SK-N-SH (cell line): Measurements from ENCODE around the gene LRFN4. TPM values are rescaled to one million over a fixed set of nuclear protein-coding genes. Genes with fewer than 3 reads are reported as not detected.

Experiments used
- CTCF ChIA-PET: fragments of 300-600, 350-600 bp; formaldehyde crosslinking; extraction: SDS; loops from one replicate; lab custom pipeline; 2021; lab: Yijun Ruan, JAX
- POLR2A ChIA-PET: fragments of 350-600 bp; sonication (Branson Sonifier 250); formaldehyde crosslinking; extraction: SDS; loops from one replicate; lab custom pipeline; 2020; ENCODE audit warnings: antibody characterized with exemption, inconsistent platforms; lab: Yijun Ruan, JAX
- DNase-seq: peaks from one replicate; pipeline ENCODE4 v3.0.0; 2012
- H2AFZ ChIP-seq: fragments of 200-600 bp; sonication (generic); 2 replicates; pipeline ENCODE4 v1.8.1; 2016; ENCODE audit warnings: antibody characterized with exemption, mild to moderate bottlenecking, low read depth
- H3F3A ChIP-seq: fragments of 200-600 bp; sonication (generic); replicated peaks from 2 replicates; pipeline ENCODE3; 2016; ENCODE audit warnings: antibody characterized with exemption, mild to moderate bottlenecking; ENCODE audit not compliant: insufficient read depth
- H3K27ac ChIP-seq, 2 experiments: fragments of 200-500 bp in 1 of 2; fragments of 200-600 bp in 1 of 2; sonication (Bioruptor generic) in 1 of 2; sonication (generic), shearing (Covaris generic) in 1 of 2; 2 replicates each; pipeline versions ENCODE4 v1.5.1 to v1.6.1; 2014 to 2016; ENCODE audit warnings: low read depth in 2 of 2, inconsistent platforms in 1 of 2, low read length in 1 of 2, mild to moderate bottlenecking in 1 of 2, mixed read lengths in 1 of 2
- H3K27me3 ChIP-seq: fragments of 200-600 bp; sonication (generic), shearing (Covaris generic); 2 replicates; pipeline ENCODE4 v1.6.1; 2016; ENCODE audit warnings: mixed run types; ENCODE audit not compliant: insufficient read depth
- H3K36me3 ChIP-seq, 2 experiments: fragments of 200-500 bp in 1 of 2; fragments of 200-600 bp in 1 of 2; sonication (Bioruptor generic) in 1 of 2; sonication (generic) in 1 of 2; replicated peaks in 1 of 2; 2 replicates each; pipeline versions ENCODE3 to v1.5.1; 2014 to 2016; ENCODE audit warnings: low read length in 1 of 2, mild to moderate bottlenecking in 1 of 2; ENCODE audit not compliant: insufficient read depth in 2 of 2, control insufficient read depth in 1 of 2
- H3K4me1 ChIP-seq, 2 experiments: fragments of 200-500 bp in 1 of 2; fragments of 200-600 bp in 1 of 2; sonication (Bioruptor generic) in 1 of 2; sonication (generic), shearing (Covaris generic) in 1 of 2; 2 replicates each; pipeline versions ENCODE4 v1.5.1 to v1.6.1; 2014 to 2016; ENCODE audit warnings: low read depth in 1 of 2, low read length in 1 of 2, mixed run types in 1 of 2; ENCODE audit not compliant: insufficient read depth in 2 of 2, control insufficient read depth in 1 of 2
- H3K4me2 ChIP-seq: fragments of 200-600 bp; sonication (generic), shearing (Covaris generic); 2 replicates; pipeline ENCODE4 v1.6.1; 2017; ENCODE audit warnings: mixed run types
- H3K4me3 ChIP-seq, 2 experiments: fragments of 200-500 bp in 1 of 2; fragments of 200-600 bp in 1 of 2; sonication (Bioruptor generic) in 1 of 2; sonication (generic), shearing (Covaris generic) in 1 of 2; 2 replicates each; pipeline versions ENCODE4 v1.5.1 to v1.8.1; 2014 to 2016; ENCODE audit warnings: low read depth in 2 of 2, inconsistent platforms in 1 of 2, low read length in 1 of 2, mild to moderate bottlenecking in 1 of 2, mixed read lengths in 1 of 2, moderate library complexity in 1 of 2
- H3K79me2 ChIP-seq: fragments of 200-600 bp; sonication (generic); 2 replicates; pipeline ENCODE4 v1.8.1; 2017; ENCODE audit warnings: mild to moderate bottlenecking; ENCODE audit not compliant: insufficient read depth
- H3K9ac ChIP-seq: fragments of 200-600 bp; sonication (generic); 2 replicates; pipeline ENCODE4 v1.6.1; 2017; ENCODE audit warnings: mixed run types
- H3K9me2 ChIP-seq: fragments of 200-600 bp; sonication (generic); 2 replicates; pipeline ENCODE4 v1.6.1; 2017; ENCODE audit warnings: mixed run types
- H3K9me3 ChIP-seq: fragments of 200-600 bp; sonication (generic); 2 replicates; pipeline ENCODE4 v1.6.1; 2017; ENCODE audit warnings: mixed run types, mild to moderate bottlenecking, moderate library complexity
- H4K20me1 ChIP-seq: fragments of 200-600 bp; sonication (generic); 2 replicates; pipeline ENCODE4 v1.6.1; 2017; ENCODE audit warnings: mild to moderate bottlenecking, mixed run types; ENCODE audit not compliant: insufficient read depth
- CHD2 ChIP-seq: fragments of 150-350 bp; IDR thresholded peaks from 2 replicates; pipeline ENCODE4 v1.6.1; 2018; ENCODE audit warnings: low read length; ENCODE audit not compliant: partially characterized antibody
- EP300 ChIP-seq, 2 experiments: IDR thresholded peaks; 2 replicates each; pipeline versions ENCODE4 v1.4.0 to v1.6.1; 2012; ENCODE audit warnings: borderline replicate concordance in 1 of 2, low read depth in 1 of 2, low read length in 1 of 2
- EZH2phosphoT487 ChIP-seq: fragments of 200-600 bp; sonication (generic); IDR thresholded peaks from 2 replicates; pipeline ENCODE4 v1.6.1; 2017; ENCODE audit warnings: low read depth, mixed run types, mild to moderate bottlenecking, antibody characterized with exemption, moderate library complexity, borderline replicate concordance
- FOSL2 ChIP-seq: IDR thresholded peaks from 2 replicates; pipeline ENCODE4 v1.4.0; 2012; ENCODE audit warnings: low read depth, mild to moderate bottlenecking, moderate library complexity, borderline replicate concordance
- GABPA ChIP-seq: IDR thresholded peaks from 2 replicates; pipeline ENCODE4 v1.4.0; 2012; ENCODE audit warnings: low read depth, mild to moderate bottlenecking
- MEF2A ChIP-seq: IDR thresholded peaks from 2 replicates; pipeline ENCODE4 v1.4.0; 2012; ENCODE audit warnings: low read depth, borderline replicate concordance
- MXI1 ChIP-seq: IDR thresholded peaks from 2 replicates; pipeline ENCODE4 v1.6.1; 2012; ENCODE audit warnings: mild to moderate bottlenecking, low read depth, low read length, improper control_type of control experiment
- NFIC ChIP-seq: IDR thresholded peaks from 2 replicates; pipeline ENCODE4 v1.4.0; 2012; ENCODE audit warnings: borderline replicate concordance
- NRF1 ChIP-seq: IDR thresholded peaks from 2 replicates; pipeline ENCODE4 v1.6.1; 2012; ENCODE audit warnings: low read depth, mild to moderate bottlenecking, low read length
- RAD21 ChIP-seq: IDR thresholded peaks from 2 replicates; pipeline ENCODE4 v1.6.1; 2012; ENCODE audit warnings: mild to moderate bottlenecking, low read length
- RCOR1 ChIP-seq: fragments of 150-350 bp; IDR thresholded peaks from 2 replicates; pipeline ENCODE4 v1.6.1; 2017; ENCODE audit warnings: antibody characterized with exemption, low read length
- RXRA ChIP-seq: IDR thresholded peaks from 2 replicates; pipeline ENCODE4 v1.4.0; 2012; ENCODE audit warnings: low read depth, mild to moderate bottlenecking, borderline replicate concordance
- SIN3A ChIP-seq: IDR thresholded peaks from 2 replicates; pipeline ENCODE4 v1.6.1; 2012; ENCODE audit warnings: low read depth, mild to moderate bottlenecking, low read length, moderate library complexity, borderline replicate concordance
- SMC3 ChIP-seq: IDR thresholded peaks from 2 replicates; pipeline ENCODE4 v1.6.1; 2012; ENCODE audit warnings: low read depth, low read length, improper control_type of control experiment
- TEAD4 ChIP-seq: IDR thresholded peaks from 2 replicates; pipeline ENCODE4 v1.4.0; 2012; ENCODE audit warnings: mild to moderate bottlenecking, borderline replicate concordance; ENCODE audit not compliant: insufficient read depth
- WGBS: methylation state at CpG from one replicate; pipeline ENCODE4 v1.1.6; 2017; ENCODE audit warnings: low lambda C conversion rate; 5-methylcytosine and 5-hydroxymethylcytosine counted together
- polyA plus RNA-seq, 3 experiments: library from polyadenylated mRNA; depleted of rRNA; stranded (reverse); fragments of >200 nt; gene quantifications; 2 replicates each; pipeline ENCODE4 v1.2.3, GENCODE V29; 2012
- TF ChIP-seq, protein P1 (sequence below): IDR thresholded peaks from 2 replicates; pipeline ENCODE4; 2012
- TF ChIP-seq, protein P2 (sequence below): fragments of 150-350 bp; IDR thresholded peaks from 2 replicates; pipeline ENCODE4 v1.6.1; 2017; ENCODE audit warnings: antibody characterized with exemption, low read length, low read depth, borderline replicate concordance
- TF ChIP-seq, protein P3 (sequence below): fragments of 200-600 bp; sonication (generic); IDR thresholded peaks from 2 replicates; pipeline ENCODE4 v1.6.1; 2017; ENCODE audit warnings: antibody characterized with exemption, mild to moderate bottlenecking, moderate library complexity
- TF ChIP-seq, protein P4 (sequence below): fragments of 150-350 bp; IDR thresholded peaks from 2 replicates; pipeline ENCODE4 v1.6.1; 2016; ENCODE audit warnings: mild to moderate bottlenecking, low read depth, low read length

Gene LRFN4
- polyA plus RNA-seq, 1 of the 3 experiments (the other 2 are of a cell fraction), result 15.9 TPM

DNA sequence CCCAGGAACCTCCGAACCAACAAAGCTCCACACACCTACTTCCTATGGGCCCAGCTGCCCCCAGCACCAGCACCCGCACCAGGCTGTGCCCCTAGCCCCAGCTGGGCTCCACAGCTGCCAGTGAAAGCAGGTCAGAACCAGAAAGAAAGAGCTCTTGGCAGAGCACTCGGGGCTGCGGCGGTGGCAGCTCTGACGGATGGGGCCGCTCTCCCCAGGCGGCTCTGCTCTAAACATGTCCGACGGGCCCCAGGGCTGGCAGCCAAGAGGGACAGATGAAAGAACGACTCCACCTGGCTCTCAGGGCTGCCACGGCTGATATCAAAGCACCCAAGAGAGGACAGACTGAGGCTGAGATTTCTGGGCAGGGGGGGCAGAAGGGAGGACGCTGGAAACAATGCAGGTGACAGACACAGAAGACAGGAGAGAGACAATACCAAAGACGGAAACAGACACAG is 25.7 kb downstream of the LRFN4 start:
- TF ChIP-seq EZH2phosphoT487, result no peak
- TF ChIP-seq RCOR1, result no peak
- no peak for TF ChIP-seq GABPA
- TF ChIP-seq MEF2A, result no peak
- peak overlapping the region in 1 of 2 experiments; percentile 48; a peak in 2 of 4 replicates for H3K27ac ChIP-seq
- no peaks in the 10 kb centered on the region for H3K79me2 ChIP-seq
- no peak overlapping the region for H3K4me2 ChIP-seq
- peaks cover 4 to 61% of the 10 kb centered on the region in 2 experiments; a peak in 2 of 4 replicates for H3K4me1 ChIP-seq
- H2AFZ ChIP-seq, result peak overlapping the region; percentile 7; the same call in 1 of the 2 replicates
- no peaks in the 10 kb centered on the region for H3K36me3 ChIP-seq
- WGBS, result 72% methylated on average over 13 of the region's 14 CpGs
- H3K27me3 ChIP-seq, result no peaks in the 10 kb centered on the region
- no peaks in the 10 kb centered on the region for H3F3A ChIP-seq
- no peaks in the 10 kb centered on the region for H4K20me1 ChIP-seq
- no peaks in the 10 kb centered on the region for H3K9me3 ChIP-seq
- H3K4me3 ChIP-seq, result no peak overlapping the region
- H3K9me2 ChIP-seq, result no peaks in the 10 kb centered on the region
- H3K9ac ChIP-seq, result no peak overlapping the region
- ChIA-PET CTCF (interaction anchor here (0.7 to 4.6 kb wide), 28 partner anchors 8 to 314 kb away, joined by 3 to 44 read pairs (median 4); partner anchors contain the start of genes C11orf86, CTSF, RBM4B and RCE1), POLR2A (interaction anchor here (0.8 kb wide), 1 partner anchor 45 kb away, joined by 4 read pairs; no protein-coding TSS in a partner anchor)
- DNase-seq, result no peak

DNA sequence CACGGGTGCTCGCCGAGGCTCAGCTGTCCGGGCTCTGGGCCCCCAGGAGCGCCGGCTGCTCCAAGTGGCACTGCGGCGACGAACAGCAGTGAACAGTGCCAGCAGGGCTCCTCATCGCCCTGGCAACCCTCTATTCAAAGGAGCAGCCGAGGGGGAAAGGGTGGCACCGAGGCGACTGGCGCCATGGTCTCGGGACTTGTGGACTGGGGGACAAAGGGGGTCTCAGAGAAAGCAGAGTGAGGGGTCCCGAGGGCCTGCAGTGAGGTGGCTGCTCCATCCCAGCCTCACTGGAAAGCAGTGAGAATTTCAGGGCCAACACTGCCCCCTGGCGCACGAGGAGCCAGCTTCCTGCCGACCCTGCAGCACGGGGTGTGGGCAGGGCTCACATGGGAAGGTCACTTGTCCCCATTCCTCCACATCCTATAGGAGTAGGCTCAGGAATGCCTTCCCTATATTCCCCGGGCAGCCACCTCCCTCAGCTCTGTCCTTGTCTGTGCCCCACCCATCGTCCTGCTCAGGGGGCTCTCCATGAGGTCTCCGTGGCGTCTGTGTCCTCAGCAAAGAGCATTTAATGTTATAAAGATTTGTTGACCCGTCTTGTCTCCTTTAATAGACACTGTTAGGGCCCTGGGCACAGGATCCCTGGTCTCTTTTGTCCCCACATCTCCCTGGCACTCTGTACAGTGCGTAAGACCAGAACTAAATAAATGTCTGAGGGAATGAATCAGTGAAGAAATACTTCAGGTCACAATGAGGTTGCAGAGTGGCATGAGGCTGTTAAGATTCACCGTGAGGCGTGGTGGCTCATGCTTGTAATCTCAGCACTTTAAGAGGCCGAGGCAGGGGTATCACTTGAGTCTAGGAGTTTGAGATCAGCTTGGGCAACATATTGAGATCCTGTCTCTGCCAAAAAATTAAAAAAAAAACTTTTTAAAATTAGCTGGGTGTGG is 26.4 kb downstream of the LRFN4 start:
- Histone ChIP-seq H2AFZ (peak overlapping the region; percentile 7; the same call in 1 of the 2 replicates), H3K27ac (peak overlapping the region; percentile 13 to 48), H3K4me1 (peaks cover 4 to 60% of the 10 kb centered on the region in 2 experiments; a peak in 2 of 4 replicates), H3K4me3 (no peak overlapping the region), H3K27me3 (no peaks in the 10 kb centered on the region), H3K4me2 (no peak overlapping the region), H3F3A (no peaks in the 10 kb centered on the region), H4K20me1 (no peaks in the 10 kb centered on the region), H3K9me3 (no peaks in the 10 kb centered on the region), H3K9ac (no peak overlapping the region), H3K36me3 (no peaks in the 10 kb centered on the region), H3K9me2 (no peaks in the 10 kb centered on the region), H3K79me2 (no peaks in the 10 kb centered on the region)
- TF ChIP-seq RCOR1 (0 out of 2 replicates have a peak, but pooled peaks have one; percentile 33), MEF2A (no peak), MXI1 (peak; percentile 53; the same call in 1 of the 2 replicates), NFIC (no peak), NRF1 (0 out of 2 replicates have a peak, but pooled peaks have one; percentile 1), FOSL2 (no peak), EP300 (IDR thresholded peaks at IDR 0.05; ENCODE audit: borderline replicate concordance in 1 of 2, low read depth in 1 of 2, low read length in 1 of 2) (no peak), GABPA (no peak), SIN3A (no peak), RAD21 (peak; percentile 72), CHD2 (peak; percentile 17), SMC3 (peak; percentile 63), TEAD4 (no peak), RXRA (no peak)
- TF ChIP-seq, protein P1, sequence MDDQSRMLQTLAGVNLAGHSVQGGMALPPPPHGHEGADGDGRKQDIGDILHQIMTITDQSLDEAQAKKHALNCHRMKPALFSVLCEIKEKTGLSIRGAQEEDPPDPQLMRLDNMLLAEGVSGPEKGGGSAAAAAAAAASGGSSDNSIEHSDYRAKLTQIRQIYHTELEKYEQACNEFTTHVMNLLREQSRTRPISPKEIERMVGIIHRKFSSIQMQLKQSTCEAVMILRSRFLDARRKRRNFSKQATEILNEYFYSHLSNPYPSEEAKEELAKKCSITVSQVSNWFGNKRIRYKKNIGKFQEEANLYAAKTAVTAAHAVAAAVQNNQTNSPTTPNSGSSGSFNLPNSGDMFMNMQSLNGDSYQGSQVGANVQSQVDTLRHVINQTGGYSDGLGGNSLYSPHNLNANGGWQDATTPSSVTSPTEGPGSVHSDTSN, result no peak
- TF ChIP-seq, protein P2, sequence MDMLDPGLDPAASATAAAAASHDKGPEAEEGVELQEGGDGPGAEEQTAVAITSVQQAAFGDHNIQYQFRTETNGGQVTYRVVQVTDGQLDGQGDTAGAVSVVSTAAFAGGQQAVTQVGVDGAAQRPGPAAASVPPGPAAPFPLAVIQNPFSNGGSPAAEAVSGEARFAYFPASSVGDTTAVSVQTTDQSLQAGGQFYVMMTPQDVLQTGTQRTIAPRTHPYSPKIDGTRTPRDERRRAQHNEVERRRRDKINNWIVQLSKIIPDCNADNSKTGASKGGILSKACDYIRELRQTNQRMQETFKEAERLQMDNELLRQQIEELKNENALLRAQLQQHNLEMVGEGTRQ, result no peak
- TF ChIP-seq, protein P3, sequence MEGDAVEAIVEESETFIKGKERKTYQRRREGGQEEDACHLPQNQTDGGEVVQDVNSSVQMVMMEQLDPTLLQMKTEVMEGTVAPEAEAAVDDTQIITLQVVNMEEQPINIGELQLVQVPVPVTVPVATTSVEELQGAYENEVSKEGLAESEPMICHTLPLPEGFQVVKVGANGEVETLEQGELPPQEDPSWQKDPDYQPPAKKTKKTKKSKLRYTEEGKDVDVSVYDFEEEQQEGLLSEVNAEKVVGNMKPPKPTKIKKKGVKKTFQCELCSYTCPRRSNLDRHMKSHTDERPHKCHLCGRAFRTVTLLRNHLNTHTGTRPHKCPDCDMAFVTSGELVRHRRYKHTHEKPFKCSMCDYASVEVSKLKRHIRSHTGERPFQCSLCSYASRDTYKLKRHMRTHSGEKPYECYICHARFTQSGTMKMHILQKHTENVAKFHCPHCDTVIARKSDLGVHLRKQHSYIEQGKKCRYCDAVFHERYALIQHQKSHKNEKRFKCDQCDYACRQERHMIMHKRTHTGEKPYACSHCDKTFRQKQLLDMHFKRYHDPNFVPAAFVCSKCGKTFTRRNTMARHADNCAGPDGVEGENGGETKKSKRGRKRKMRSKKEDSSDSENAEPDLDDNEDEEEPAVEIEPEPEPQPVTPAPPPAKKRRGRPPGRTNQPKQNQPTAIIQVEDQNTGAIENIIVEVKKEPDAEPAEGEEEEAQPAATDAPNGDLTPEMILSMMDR, result peak; percentile 72
- TF ChIP-seq, protein P4, sequence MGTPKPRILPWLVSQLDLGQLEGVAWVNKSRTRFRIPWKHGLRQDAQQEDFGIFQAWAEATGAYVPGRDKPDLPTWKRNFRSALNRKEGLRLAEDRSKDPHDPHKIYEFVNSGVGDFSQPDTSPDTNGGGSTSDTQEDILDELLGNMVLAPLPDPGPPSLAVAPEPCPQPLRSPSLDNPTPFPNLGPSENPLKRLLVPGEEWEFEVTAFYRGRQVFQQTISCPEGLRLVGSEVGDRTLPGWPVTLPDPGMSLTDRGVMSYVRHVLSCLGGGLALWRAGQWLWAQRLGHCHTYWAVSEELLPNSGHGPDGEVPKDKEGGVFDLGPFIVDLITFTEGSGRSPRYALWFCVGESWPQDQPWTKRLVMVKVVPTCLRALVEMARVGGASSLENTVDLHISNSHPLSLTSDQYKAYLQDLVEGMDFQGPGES, result no peak
- CTCF ChIA-PET, result interaction anchor here (0.6 to 4.6 kb wide), 31 partner anchors 8 to 315 kb away, joined by 3 to 44 read pairs (median 4); partner anchors contain the start of genes C11orf86, CTSF, RCE1 and SYT12
- peak; percentile 85 for DNase-seq
- POLR2A ChIA-PET, result interaction anchor here (0.8 kb wide), 2 partner anchors 40 to 45 kb away, joined by 4 read pairs; partner anchors contain the start of gene RCE1
- 60% methylated on average over 19 of the region's 29 CpGs for WGBS
